Left ventricle myocardium inferior (tissue), 1 donor: ENCODE measurements around the gene ARSA. TPM values are rescaled to one million over a fixed set of nuclear protein-coding genes. Genes with fewer than 3 reads are reported as not detected.

ENCODE experiments used
- DNase-seq: peaks from one replicate; pipeline ENCODE4 v3.0.0-alpha.2; 2020
- H3K27ac ChIP-seq: fragments of 200-600 bp; replicated peaks from 2 replicates; pipeline ENCODE4 v1.8.0; 2021
- H3K27me3 ChIP-seq: fragments of 200-600 bp; 2 replicates; pipeline ENCODE4 v1.8.0; 2021; ENCODE audit warnings: low read depth
- H3K36me3 ChIP-seq: fragments of 200-600 bp; 2 replicates; pipeline ENCODE4 v1.8.0; 2021
- H3K4me1 ChIP-seq: fragments of 200-600 bp; 2 replicates; pipeline ENCODE4 v1.8.0; 2021
- H3K4me3 ChIP-seq: fragments of 200-600 bp; 2 replicates; pipeline ENCODE4 v1.8.0; 2021; ENCODE audit warnings: mild to moderate bottlenecking, moderate library complexity
- H3K9me3 ChIP-seq: fragments of 200-600 bp; replicated peaks from 2 replicates; pipeline ENCODE4 v1.8.0; 2021
- CTCF ChIP-seq: fragments of 200-600 bp; IDR thresholded peaks from 2 replicates; pipeline ENCODE4 v1.8.0; 2021; ENCODE audit warnings: antibody characterized with exemption, mild to moderate bottlenecking, borderline replicate concordance
- intact Hi-C: fragments of 100-400 bp; cut with micrococcal nuclease; formaldehyde crosslinking; loops from one replicate; pipeline ENCODE4 v1.11.0; 2022
- total RNA-seq: library from RNA; stranded (reverse); fragmentation: NEBNext Ultra II Directional; extraction: Animal tissue kit (Norgen Biotek cat#: 25700); gene quantifications from one replicate; pipeline ENCODE4 v1.2.1, GENCODE V29; 2021
- donor health status: DM: no; HTN: yes; CAD: no; lungs with severe emphysema.

Gene ARSA
- total RNA-seq, 1 donor from 2014 or later, result 23.5 TPM

- Histone ChIP-seq H3K27me3 (peaks cover 65% of the 10 kb centered on the region), H3K27ac (peak overlapping the region; percentile 77), H3K4me3 (peak overlapping the region; percentile 69), H3K4me1 (peaks cover 62% of the 10 kb centered on the region), H3K36me3 (peaks cover 18% of the 10 kb centered on the region), H3K9me3 (no peaks in the 10 kb centered on the region)
- no peak for TF ChIP-seq CTCF
- no peak for DNase-seq
- intact Hi-C loops, result no loop called here
Observed at GRCh38 chr22:50674606-50675552, 46.9 kb upstream of the ARSA start.

GRCh38 chr22:50674130-50674500 lies 46.2 kb upstream of the ARSA start:
- Histone ChIP-seq H3K4me1 (peaks cover 60% of the 10 kb centered on the region), H3K9me3 (no peaks in the 10 kb centered on the region), H3K27ac (peak overlapping the region; percentile 93), H3K36me3 (peaks cover 18% of the 10 kb centered on the region), H3K27me3 (peaks cover 71% of the 10 kb centered on the region), H3K4me3 (peak overlapping the region; percentile 70)
- DNase-seq, result no peak
- intact Hi-C loops, result no loop called here
- TF ChIP-seq CTCF, result no peak

- Histone ChIP-seq H3K4me1 (peaks cover 54% of the 10 kb centered on the region), H3K27me3 (peaks cover 74% of the 10 kb centered on the region), H3K4me3 (peak overlapping the region; percentile 70), H3K36me3 (peaks cover 18% of the 10 kb centered on the region), H3K27ac (peak overlapping the region; percentile 93), H3K9me3 (no peaks in the 10 kb centered on the region)
- intact Hi-C loops, result no loop called here
- TF ChIP-seq CTCF, result no peak
- no peak for DNase-seq
Observed at GRCh38 chr22:50673231-50674129, 45.5 kb upstream of the ARSA start.

GRCh38 chr22:50672471-50673230 lies 44.7 kb upstream of the ARSA start, which contains the start of gene SHANK3:
TSS of gene SHANK3 (plus strand) at chr22:50672823.
- Histone ChIP-seq H3K4me3 (peak within 1 kb of the TSS; percentile 70), H3K36me3 (peaks cover 18% of the 10 kb centered on the region), H3K9me3 (no peaks in the 10 kb centered on the region), H3K4me1 (peaks cover 46% of the 10 kb centered on the region), H3K27ac (peak within 1 kb of the TSS; percentile 95), H3K27me3 (peaks cover 77% of the 10 kb centered on the region)
- peak; percentile 81 for DNase-seq
- TF ChIP-seq CTCF, result no peak
- intact Hi-C loops, result no loop called here

- intact Hi-C loops, result no loop called here
- no peak for DNase-seq
- Histone ChIP-seq H3K27ac (peak overlapping the region; percentile 95), H3K4me1 (peaks cover 39% of the 10 kb centered on the region), H3K4me3 (peak overlapping the region; percentile 43), H3K36me3 (peaks cover 13% of the 10 kb centered on the region), H3K9me3 (no peaks in the 10 kb centered on the region), H3K27me3 (peaks cover 80% of the 10 kb centered on the region)
- TF ChIP-seq CTCF, result no peak
Observed at GRCh38 chr22:50672041-50672440, 44.1 kb upstream of the ARSA start.
